Measurements from ENCODE around the gene TIPRL. TPM values are rescaled to one million over a fixed set of nuclear protein-coding genes. Genes with fewer than 3 reads are reported as not detected.
"Not testable (repeated sequence)": the region's sequence is repeated elsewhere in the genome, so short reads cannot be mapped to it uniquely, and the experiment has no call there.

Gene TIPRL
- polyA plus RNA-seq, 2 of the 4 experiments (the other 2 are of a cell fraction) = 31.6 to 70.7 TPM

DNA sequence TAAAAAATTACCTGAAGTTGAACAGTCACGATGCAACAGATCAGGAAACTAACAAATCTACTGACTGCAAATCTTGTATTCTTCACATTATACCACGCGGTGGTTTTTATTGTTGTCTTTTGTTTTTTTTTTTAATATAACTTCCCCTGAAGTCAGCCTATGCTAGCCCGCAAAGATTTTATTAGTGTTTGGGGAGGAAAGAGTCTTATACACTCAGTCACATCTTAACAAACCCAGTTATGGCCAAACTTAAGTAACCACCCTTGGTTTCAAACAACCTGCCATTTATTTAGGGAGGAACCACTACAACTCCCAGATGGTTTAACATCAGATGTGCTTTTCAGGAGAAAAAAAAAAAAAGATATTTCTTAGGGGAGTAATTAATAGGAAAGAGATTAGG is 26.8 kb upstream of the TIPRL start:
- H3K9me3 ChIP-seq = peaks cover 3% of the 10 kb centered on the region; the same call in 1 of the 3 replicates
- no peak for FAIRE-seq
- no peak for ATAC-seq
- no peak overlapping the region for H3K4me2 ChIP-seq
- no peak overlapping the region for H3K27ac ChIP-seq
- TF ChIP-seq ZC3H11A (IDR thresholded peaks at IDR 0.05) (no peak), TFCP2L1 (CRISPR knock-in tag; IDR thresholded peaks at IDR 0.05) (no peak), HOXA7 (CRISPR knock-in tag; IDR thresholded peaks at IDR 0.05) (no peak), ZNF302 (CRISPR knock-in tag; IDR thresholded peaks at IDR 0.05) (no peak), BHLHE40 (IDR thresholded peaks at IDR 0.05; ENCODE audit: low read depth, low read length) (no peak), MAZ (IDR thresholded peaks at IDR 0.05; ENCODE audit: borderline replicate concordance, low read depth, low read length) (no peak), POLR2A (IDR thresholded peaks at IDR 0.05; ENCODE audit: low read length) (no peak), FOSL2 (IDR thresholded peaks at IDR 0.05) (no peak), FOSL2 (CRISPR knock-in tag; IDR thresholded peaks at IDR 0.05) (no peak), FOSB (CRISPR knock-in tag; IDR thresholded peaks at IDR 0.05) (no peak), JUNB (IDR thresholded peaks at IDR 0.05) (no peak), PBX3 (IDR thresholded peaks at IDR 0.05) (no peak), CHD4 (IDR thresholded peaks at IDR 0.05; ENCODE audit: borderline replicate concordance) (no peak), HOXB13 (CRISPR knock-in tag; IDR thresholded peaks at IDR 0.05; ENCODE audit: low read depth) (no peak), CBX8 (IDR thresholded peaks at IDR 0.05) (no peak)
- TF ChIP-seq, protein P1, sequence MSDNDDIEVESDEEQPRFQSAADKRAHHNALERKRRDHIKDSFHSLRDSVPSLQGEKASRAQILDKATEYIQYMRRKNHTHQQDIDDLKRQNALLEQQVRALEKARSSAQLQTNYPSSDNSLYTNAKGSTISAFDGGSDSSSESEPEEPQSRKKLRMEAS (IDR thresholded peaks at IDR 0.05) = no peak
- TF ChIP-seq, protein P2, sequence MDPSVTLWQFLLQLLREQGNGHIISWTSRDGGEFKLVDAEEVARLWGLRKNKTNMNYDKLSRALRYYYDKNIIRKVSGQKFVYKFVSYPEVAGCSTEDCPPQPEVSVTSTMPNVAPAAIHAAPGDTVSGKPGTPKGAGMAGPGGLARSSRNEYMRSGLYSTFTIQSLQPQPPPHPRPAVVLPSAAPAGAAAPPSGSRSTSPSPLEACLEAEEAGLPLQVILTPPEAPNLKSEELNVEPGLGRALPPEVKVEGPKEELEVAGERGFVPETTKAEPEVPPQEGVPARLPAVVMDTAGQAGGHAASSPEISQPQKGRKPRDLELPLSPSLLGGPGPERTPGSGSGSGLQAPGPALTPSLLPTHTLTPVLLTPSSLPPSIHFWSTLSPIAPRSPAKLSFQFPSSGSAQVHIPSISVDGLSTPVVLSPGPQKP (IDR thresholded peaks at IDR 0.05; ENCODE audit: low read depth, low read length) = no peak
- CTCF ChIA-PET = no interaction called here
- H3K4me3 ChIP-seq = no peak overlapping the region
- 79% methylated on average over 4 of the region's 4 CpGs for whole genome bisulfite sequencing (ENCODE audit: missing lambda C conversion rate)
- POLR2A ChIA-PET = no interaction called here
- H3K4me1 ChIP-seq = no peaks in the 10 kb centered on the region
- no peak for DNase-seq (ENCODE audit: low read depth in 1 of 2, low spot score in 1 of 2)

- DNase-seq (ENCODE audit: low read depth in 1 of 2, low spot score in 1 of 2); H3K27ac ChIP-seq; H3K4me3 ChIP-seq; POLR2A ChIA-PET; FAIRE-seq; ATAC-seq; H3K4me2 ChIP-seq; CTCF ChIA-PET; H3K4me1 ChIP-seq: not testable (repeated sequence)
- WGBS (ENCODE audit: missing lambda C conversion rate) = 52% methylated on average over 4 of the region's 4 CpGs
- peaks cover 22% of the 10 kb centered on the region for H3K9me3 ChIP-seq
These were observed 24.1 kb upstream of the TIPRL start for GRCh38 chr1:168154707-168155106.

DNA sequence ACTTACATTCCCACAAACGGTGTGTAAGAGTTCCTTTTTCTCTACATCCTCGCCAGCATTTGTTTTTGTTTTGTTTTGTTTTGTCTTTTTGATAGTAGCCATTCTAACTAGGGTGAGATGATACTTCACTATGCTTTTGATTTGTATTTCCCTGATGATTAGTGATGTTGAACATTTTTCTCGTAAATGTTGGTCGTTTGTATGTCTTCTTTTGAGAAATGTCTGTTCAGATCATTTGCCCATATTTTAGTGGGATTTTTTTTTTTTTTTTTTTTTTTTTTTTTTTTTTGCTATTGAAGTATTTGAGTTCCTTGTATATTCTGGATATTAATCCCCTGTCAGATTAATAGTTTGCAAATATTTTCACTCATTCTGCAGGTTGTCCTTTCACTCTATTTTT is 22.9 kb upstream of the TIPRL start:
- no peak for DNase-seq (ENCODE audit: low read depth in 1 of 2, low spot score in 1 of 2)
- no peak for TF ChIP-seq MYC (IDR thresholded peaks at IDR 0.05; ENCODE audit: borderline replicate concordance, low read length)
- TF ChIP-seq HOXB5 (CRISPR knock-in tag; IDR thresholded peaks at IDR 0.05) = no peak
- no peak for TF ChIP-seq E2F6 (IDR thresholded peaks at IDR 0.05; ENCODE audit: borderline replicate concordance, low read depth)
- TF ChIP-seq POLR2AphosphoS2 (conservative IDR thresholded peaks at IDR 0.05; ENCODE audit: low read length) = no peak
- no peak for TF ChIP-seq ESRRA (IDR thresholded peaks at IDR 0.05; ENCODE audit: borderline replicate concordance, low read length)
- no peak for TF ChIP-seq HOXB13 (CRISPR knock-in tag; IDR thresholded peaks at IDR 0.05; ENCODE audit: low read depth)
- TF ChIP-seq EHF (CRISPR knock-in tag; IDR thresholded peaks at IDR 0.05) = no peak
- no peak for TF ChIP-seq USF2 (IDR thresholded peaks at IDR 0.05)
- ATAC-seq = no peak
- ChIA-PET POLR2A (no interaction called here), CTCF (interaction anchor here (1.2 to 1.4 kb wide), 2 partner anchors 9 to 188 kb away, joined by 3 read pairs; no protein-coding TSS in a partner anchor)
- H3K4me3 ChIP-seq = no peak overlapping the region
- H3K27ac ChIP-seq = no peak overlapping the region
- 27% methylated on average over 4 of the region's 4 CpGs for WGBS (ENCODE audit: missing lambda C conversion rate)
- no peak overlapping the region for H3K4me2 ChIP-seq
- FAIRE-seq = no peak
- H3K9me3 ChIP-seq = peaks cover 23% of the 10 kb centered on the region
- H3K4me1 ChIP-seq = no peaks in the 10 kb centered on the region

Data from A549 (cell line).